Measurements from ENCODE around the gene UBXN4.

GRCh38 chr2:135798275-135798705 lies 56.6 kb downstream of the UBXN4 start:
- TF ChIP-seq TAF1 (IDR thresholded peaks at IDR 0.05; ENCODE audit: borderline replicate concordance, low read depth, low read length) = no peak
- TF ChIP-seq, protein P1, sequence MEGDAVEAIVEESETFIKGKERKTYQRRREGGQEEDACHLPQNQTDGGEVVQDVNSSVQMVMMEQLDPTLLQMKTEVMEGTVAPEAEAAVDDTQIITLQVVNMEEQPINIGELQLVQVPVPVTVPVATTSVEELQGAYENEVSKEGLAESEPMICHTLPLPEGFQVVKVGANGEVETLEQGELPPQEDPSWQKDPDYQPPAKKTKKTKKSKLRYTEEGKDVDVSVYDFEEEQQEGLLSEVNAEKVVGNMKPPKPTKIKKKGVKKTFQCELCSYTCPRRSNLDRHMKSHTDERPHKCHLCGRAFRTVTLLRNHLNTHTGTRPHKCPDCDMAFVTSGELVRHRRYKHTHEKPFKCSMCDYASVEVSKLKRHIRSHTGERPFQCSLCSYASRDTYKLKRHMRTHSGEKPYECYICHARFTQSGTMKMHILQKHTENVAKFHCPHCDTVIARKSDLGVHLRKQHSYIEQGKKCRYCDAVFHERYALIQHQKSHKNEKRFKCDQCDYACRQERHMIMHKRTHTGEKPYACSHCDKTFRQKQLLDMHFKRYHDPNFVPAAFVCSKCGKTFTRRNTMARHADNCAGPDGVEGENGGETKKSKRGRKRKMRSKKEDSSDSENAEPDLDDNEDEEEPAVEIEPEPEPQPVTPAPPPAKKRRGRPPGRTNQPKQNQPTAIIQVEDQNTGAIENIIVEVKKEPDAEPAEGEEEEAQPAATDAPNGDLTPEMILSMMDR (IDR thresholded peaks at IDR 0.05) = no peak
- TF ChIP-seq SMC3 (IDR thresholded peaks at IDR 0.05; ENCODE audit: low read depth, low read length) = no peak
- no peak for TF ChIP-seq SIN3A (IDR thresholded peaks at IDR 0.05; ENCODE audit: borderline replicate concordance, low read depth, low read length)
- TF ChIP-seq, protein P2, sequence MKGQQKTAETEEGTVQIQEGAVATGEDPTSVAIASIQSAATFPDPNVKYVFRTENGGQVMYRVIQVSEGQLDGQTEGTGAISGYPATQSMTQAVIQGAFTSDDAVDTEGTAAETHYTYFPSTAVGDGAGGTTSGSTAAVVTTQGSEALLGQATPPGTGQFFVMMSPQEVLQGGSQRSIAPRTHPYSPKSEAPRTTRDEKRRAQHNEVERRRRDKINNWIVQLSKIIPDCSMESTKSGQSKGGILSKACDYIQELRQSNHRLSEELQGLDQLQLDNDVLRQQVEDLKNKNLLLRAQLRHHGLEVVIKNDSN (IDR thresholded peaks at IDR 0.05; ENCODE audit: borderline replicate concordance, low read depth) = no peak
- TF ChIP-seq NFIC (IDR thresholded peaks at IDR 0.05; ENCODE audit: borderline replicate concordance) = no peak
- TF ChIP-seq GABPA (IDR thresholded peaks at IDR 0.05; ENCODE audit: low read depth) = no peak
- no peak for TF ChIP-seq EZH2phosphoT487 (IDR thresholded peaks at IDR 0.05; ENCODE audit: borderline replicate concordance, low read depth)
- TF ChIP-seq MEF2A (IDR thresholded peaks at IDR 0.05; ENCODE audit: borderline replicate concordance, low read depth) = no peak
- no peak for TF ChIP-seq POLR2AphosphoS5 (IDR thresholded peaks at IDR 0.05; ENCODE audit: low read depth, low read length)
